HG03460 (cell line): ENCODE data around the gene LSS.

Experiments used
- ATAC-seq: cut with Tn5 transposase; IDR thresholded peaks from one replicate; pipeline ENCODE4 v1.9.1; 2021; ENCODE audit not compliant: unreplicated experiment

Gene LSS

GRCh38 chr21:46219591-46220239 is 8.9 kb downstream of the LSS start:
- ATAC-seq, result no peak

DNA sequence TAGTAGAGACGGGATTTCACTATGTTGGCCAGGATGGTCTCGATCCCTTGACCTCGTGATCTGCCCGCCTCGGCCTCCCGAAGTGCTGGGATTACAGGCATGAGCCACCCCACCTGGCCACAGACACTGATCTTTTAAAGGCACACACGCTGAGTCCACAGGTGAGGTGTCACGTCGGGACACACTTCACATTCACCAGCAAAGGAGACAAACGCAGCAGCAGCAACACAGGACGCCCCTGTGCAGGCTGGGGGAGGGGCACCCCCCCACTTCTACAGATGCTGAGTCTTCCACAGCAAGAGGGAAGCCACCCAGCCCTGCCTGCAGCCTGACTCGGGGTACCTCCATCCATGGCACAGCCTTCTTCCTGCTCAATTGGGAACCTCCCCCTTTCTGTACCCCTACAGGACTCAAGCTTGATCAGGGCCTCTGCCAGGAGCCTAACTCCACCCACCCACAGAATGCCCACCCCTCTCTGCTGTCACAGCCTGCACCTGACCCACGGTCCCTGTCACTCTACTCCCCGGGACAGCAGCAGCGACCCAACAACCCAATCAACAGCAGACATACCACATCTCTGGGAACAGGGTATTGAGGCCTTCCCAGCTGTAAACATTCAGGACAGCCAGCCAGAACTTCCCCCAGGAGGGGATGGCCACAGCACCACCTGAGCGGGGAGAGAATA is 9.5 kb downstream of the LSS start:
- ATAC-seq, result no peak

DNA sequence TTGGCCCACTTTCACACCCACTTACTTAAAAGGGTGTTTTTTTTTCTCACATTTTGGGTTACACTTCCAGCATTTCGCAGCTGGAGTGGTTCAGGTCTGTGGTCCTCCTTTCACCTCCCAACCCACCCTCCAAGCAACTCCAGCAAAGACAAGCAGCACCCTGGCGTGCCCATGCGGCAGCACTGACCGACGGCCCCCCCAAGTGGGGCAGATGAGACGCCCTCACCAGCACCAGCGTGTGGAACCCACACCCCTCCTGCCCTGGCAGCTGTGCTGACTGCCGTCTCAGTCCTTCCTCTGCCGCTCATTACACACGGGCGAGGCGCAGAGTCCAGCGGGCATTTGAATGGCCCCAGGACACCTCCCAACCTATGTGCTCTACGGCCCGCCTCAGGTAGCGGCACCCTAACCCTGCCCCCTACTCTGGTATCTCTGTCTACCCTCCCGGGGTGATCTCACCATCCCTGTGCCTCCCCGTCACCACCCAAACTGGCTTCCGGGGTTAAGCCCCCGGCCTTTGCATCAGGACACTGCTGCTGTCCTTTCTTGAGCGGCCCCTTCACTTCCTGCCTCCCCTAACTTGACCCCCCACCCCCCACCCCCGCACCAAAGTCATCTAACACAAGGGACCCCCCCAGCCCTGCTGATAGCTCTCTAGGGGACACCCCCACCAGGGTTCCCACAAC is 10.9 kb downstream of the LSS start:
- ATAC-seq, result no peak

GRCh38 chr21:46216132-46216747 is 12.3 kb downstream of the LSS start:
- no peak for ATAC-seq

DNA sequence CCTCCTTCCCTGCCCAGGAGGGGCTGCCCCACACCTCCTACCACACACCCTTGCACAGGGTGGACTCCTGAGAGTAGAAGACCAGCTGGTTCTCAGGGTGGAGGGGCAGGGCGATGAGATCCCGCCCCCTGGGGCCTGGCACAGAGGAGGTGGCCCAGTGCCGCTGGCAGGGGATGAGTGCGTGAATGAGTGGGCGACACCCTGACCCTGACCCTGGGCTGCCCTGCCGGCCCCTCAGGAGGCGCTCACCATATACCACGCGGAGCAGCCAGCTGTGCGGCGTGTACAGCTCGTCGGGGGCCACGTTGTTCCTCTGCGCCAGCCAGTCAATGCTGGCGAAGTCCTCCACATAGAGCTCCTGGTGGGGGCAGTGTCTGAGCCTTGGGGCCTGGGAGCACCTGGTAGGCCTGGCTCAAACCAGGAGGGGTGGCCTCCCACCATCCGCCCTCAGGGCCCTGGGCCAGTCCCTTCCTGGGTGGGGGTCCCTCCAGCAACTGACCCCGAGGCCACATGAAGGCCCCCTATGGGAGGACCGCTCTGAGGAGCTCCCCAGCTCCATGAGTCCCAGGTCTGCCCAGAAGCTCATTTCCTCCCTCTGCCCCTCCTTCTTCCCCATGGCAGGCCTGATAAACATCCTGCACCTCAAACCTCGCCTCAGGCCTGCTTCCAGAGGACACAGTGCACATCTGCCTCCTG is 13.0 kb downstream of the LSS start:
- ATAC-seq, result no peak

DNA sequence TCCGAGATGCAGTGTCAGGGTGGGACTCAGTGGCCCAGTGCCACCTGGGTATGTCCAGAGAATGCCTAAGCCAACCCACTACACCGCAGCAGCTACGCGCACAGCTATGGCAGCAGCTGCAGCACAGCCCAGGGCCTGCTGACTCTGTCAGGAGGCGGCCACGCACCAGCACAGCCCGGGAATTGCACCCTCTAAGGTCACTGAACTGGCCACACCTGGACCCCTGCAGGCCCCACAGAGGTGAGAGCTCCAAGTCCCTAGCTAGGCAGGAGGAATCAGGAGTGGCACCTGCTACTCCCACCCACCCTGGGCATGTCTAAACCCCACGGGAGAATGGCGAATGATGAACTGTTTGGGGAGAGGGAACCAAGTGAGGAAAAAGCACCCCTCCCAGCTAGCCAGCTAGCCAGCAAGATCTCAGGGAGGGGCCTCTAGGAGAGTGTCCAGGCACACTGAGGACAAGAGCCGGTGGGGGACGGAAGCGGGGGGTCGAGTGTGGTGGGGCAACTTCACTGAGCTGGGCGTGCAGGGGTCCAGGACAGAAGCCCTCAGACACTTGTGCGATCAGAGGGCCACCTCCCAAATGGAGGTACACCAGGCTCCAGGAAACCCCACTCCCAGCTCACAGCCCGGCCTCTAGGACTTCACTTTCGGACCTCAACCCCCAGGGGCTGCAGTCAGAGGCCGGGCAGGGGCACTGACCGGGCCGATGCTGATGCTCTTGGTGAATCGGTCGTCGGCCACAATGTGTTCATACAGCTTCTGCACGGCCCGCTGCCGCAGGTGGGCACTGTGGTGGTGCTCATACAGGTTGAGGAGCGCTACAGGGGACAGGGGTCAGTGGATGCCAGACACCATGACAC is 13.9 kb downstream of the LSS start:
- ATAC-seq, result no peak

DNA sequence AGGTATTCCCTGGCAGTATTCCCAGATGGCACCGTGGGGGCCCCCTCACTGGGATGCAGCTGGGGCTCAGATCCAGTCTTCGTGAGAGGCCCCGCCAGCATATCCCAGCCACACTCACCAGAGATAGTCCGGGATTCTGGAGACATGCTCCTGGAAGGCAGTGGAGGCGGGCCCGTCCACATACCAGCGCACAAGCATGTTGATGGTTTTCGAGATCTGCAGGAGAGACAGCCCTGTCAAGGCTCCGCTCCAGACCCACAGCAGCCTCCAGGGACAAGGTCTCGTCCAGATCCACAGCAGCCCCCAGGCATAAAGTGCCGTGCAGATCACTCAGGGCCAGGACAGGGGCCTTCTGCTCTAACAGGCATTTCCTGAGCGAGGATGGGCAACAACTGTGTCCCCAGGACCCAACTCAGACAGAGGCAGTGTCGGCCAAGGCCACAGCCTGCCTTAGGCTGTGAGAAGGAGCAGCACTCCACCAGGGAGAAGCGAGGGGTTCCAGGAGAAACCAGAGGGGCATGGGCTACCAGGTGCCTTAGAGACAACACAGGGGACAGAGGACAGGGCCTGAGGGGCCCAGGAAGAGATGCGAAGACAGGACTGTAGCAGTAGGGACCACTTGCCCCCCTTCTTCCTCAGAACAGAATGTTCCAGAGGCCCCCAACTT is 14.8 kb downstream of the LSS start:
- ATAC-seq, result no peak

DNA sequence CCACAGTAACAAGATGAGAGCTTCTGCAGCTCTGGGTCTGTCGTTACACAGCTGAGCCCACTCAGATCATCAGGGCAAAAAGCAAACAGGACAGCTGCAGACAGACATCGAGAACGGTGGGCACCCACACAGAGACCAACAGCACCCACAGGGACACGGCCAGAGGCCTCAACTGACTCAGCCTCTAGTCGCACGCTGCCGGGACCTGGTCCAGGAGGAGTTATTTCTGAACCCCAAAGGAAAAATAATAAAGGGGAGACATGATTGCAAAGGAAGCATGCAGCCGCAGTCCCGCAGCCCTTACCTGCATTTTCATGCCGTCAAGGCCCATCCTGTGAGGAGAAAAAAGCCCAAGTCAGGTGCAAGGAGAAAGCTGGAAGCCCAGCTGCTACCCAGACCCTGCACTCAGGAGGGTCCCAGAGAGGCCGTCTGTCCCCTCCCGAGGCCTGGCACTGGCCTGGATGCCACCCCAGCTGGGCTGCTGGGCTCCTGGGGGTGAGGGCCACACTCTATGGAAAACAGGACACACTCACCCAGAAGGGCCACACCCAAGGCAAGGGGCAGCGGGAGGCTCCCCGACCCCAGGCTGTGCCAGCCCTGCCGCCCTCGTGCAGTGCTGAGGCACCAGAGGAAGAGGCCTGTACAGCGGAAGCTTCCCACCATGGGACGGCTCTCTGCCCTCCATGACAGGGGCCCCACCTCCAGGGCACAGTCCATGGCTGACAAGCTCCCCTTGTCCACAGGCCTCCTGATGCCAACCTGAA is 15.7 kb downstream of the LSS start:
- no peak for ATAC-seq

DNA sequence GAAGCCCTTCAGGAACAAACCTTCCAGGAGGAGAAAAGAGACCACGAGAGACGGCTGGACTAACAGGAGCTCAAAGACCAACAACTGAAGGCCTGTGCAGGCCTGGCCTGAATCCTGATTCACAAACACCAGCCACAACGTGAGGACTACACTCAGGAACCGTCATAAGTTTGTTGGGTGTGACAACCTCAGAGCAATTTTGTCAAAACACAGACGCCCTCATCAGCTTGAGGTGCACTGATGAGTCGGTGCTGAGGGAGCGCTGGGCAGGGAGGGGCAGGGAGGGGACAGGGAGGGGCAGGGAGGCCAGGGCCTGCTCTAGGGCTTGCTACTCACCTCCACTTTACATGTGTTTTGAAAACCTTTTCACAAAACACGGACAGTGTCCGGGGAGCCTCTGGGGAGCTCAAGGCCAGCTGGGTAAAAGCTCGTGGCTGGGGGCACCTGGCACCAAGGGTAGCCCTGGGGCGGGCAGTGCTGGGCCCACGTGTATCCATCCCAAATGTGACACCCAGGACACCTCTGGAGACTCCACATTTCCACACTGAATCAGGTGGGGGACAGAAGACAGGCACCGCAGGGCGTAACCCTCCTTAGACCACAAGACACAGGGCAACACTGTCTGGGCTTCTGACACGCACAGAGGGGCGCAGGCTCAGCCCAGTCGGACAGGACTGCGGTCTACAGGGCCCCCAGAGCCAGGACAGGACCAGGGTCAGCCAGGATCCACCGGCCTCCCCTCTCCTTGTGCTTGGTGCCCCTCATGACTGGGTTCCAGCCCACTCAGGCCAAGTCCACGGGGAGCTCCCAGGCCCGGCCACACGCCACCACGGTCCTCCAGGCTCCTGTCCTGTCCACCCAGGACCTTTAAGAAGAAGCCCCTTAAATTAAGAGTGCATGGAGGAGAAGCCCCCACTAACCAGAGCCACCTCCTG is 16.5 kb downstream of the LSS start:
- no peak for ATAC-seq

DNA sequence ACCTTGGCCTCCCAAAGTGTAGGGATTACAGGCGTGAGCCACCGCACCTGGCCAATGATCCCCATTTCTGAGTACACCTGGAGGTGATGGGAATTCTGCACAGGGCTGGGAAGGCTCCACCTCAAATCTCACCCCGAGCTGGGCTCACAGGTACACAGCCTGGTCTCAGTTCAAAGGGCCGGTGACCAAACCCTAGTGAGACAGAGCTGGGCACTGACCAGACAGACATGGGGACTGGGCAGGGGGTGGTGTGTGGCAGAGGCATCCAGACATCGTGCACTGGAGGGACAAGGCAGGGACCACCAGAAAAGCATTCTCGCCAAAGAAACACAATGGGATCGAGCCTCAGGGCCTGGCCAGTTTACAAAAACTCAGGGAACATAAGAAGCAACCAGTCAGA is 17.2 kb downstream of the LSS start:
- ATAC-seq, result no peak

- ATAC-seq, result no peak
Observed at GRCh38 chr21:46210378-46211136, 18.0 kb downstream of the LSS start.

GRCh38 chr21:46208761-46209721 is 19.5 kb downstream of the LSS start:
- ATAC-seq, result no peak

- ATAC-seq, result no peak
Observed at GRCh38 chr21:46207920-46208591, 20.5 kb downstream of the LSS start.

GRCh38 chr21:46207006-46207919 is 21.3 kb downstream of the LSS start:
- no peak for ATAC-seq
